Fibroblast of skin of left quadriceps (primary cell): ENCODE measurements around the gene CPNE1.
A peak's percentile ranks its signal among the peaks of the same experiment; 100 is the strongest.
"Not testable (repeated sequence)": the region's sequence is repeated elsewhere in the genome, so short reads cannot be mapped to it uniquely, and the experiment has no call there.

Source experiments
- DNase-seq, 2 experiments: peaks; one replicate each; pipeline ENCODE4 v3.0.0-alpha.2; 2013; ENCODE audit warnings: low read depth in 2 of 2

CPNE1 gene

GRCh38 chr20:35664466-35665206 is at the start of gene CPNE1, which contains the start of gene RBM12:
Gene CPNE1, minus strand, starts transcription at chr20:35664900. Its CDS starts 31,977 bp downstream, at chr20:35632923.
Gene RBM12, minus strand, starts transcription at chr20:35664900. Its CDS starts 9,578 bp downstream, at chr20:35655322.
- DNase-seq = peak; percentile 73 to 75

- DNase-seq = no peak
Observed at GRCh38 chr20:35714127-35714526, 49.4 kb upstream of the CPNE1 start.

- DNase-seq = not testable (repeated sequence)
Observed at GRCh38 chr20:35713120-35713519, 48.4 kb upstream of the CPNE1 start.

GRCh38 chr20:35711588-35712209 is 47.0 kb upstream of the CPNE1 start:
- DNase-seq = no peak

- DNase-seq = no peak
Observed at GRCh38 chr20:35710884-35711587, 46.3 kb upstream of the CPNE1 start.

GRCh38 chr20:35710039-35710438 is 45.3 kb upstream of the CPNE1 start:
- DNase-seq = no peak

- no peak for DNase-seq
Observed at GRCh38 chr20:35709259-35709658, 44.6 kb upstream of the CPNE1 start.

GRCh38 chr20:35708502-35708901 is 43.8 kb upstream of the CPNE1 start:
- DNase-seq = no peak

GRCh38 chr20:35706591-35707529 is 42.2 kb upstream of the CPNE1 start:
- DNase-seq = not testable (repeated sequence)

GRCh38 chr20:35705894-35706293 is 41.2 kb upstream of the CPNE1 start:
- DNase-seq = not testable (repeated sequence)

- no peak for DNase-seq
Observed at GRCh38 chr20:35704514-35705261, 40.0 kb upstream of the CPNE1 start.

- DNase-seq = no peak
Observed at GRCh38 chr20:35702824-35703695, 38.4 kb upstream of the CPNE1 start.

GRCh38 chr20:35702051-35702823 is 37.5 kb upstream of the CPNE1 start:
- peak; percentile 49 to 57 for DNase-seq

- no peak for DNase-seq
Observed at GRCh38 chr20:35700625-35701148, 36.0 kb upstream of the CPNE1 start.

GRCh38 chr20:35699957-35700624 is 35.4 kb upstream of the CPNE1 start:
- no peak for DNase-seq

- DNase-seq = peak; percentile 45 to 54
Observed at GRCh38 chr20:35699127-35699956, 34.6 kb upstream of the CPNE1 start, which contains the start of the genes NFS1 and ROMO1. Gene NFS1, minus strand, starts transcription at chr20:35699352. Its CDS starts 64 bp downstream, at chr20:35699288. Gene ROMO1, plus strand, starts transcription at chr20:35699405. Its CDS starts 228 bp downstream, at chr20:35699633.
